ENCODE measurements around the gene MVB12A.

DNA sequence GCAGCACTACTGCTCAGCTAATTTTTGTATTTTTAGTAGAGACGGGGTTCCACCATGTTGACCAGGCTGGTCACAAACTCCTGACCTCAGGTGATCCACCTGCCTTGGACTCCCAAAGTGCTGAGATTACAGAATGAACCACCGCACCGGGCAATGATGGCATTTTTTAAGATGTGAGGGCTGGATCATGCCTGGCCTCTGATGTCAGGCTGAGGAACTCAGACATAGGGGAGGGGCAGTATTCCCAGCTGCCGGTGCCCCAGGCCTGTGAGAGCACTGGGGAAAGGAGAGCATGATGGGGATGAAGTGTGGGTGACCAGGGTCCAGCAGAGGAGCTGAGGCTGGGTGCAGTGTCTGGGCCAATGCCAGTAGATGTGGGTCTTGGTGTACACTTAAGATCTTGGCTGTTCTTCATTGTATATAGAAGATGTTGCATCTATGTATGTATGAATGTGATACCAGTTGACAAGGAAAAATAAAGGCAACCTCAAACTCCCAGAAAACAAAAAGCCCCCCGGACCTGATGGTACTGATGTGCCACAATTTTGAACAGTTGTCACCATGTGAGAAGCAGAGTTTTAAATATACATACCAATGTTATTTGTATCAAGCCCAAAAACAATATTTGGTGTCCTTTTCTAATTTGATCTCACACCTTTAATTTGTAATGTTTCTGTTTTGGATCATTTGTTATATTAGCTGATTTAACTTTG, 39.3 kb upstream of the MVB12A start:
- TF ChIP-seq, protein P1, sequence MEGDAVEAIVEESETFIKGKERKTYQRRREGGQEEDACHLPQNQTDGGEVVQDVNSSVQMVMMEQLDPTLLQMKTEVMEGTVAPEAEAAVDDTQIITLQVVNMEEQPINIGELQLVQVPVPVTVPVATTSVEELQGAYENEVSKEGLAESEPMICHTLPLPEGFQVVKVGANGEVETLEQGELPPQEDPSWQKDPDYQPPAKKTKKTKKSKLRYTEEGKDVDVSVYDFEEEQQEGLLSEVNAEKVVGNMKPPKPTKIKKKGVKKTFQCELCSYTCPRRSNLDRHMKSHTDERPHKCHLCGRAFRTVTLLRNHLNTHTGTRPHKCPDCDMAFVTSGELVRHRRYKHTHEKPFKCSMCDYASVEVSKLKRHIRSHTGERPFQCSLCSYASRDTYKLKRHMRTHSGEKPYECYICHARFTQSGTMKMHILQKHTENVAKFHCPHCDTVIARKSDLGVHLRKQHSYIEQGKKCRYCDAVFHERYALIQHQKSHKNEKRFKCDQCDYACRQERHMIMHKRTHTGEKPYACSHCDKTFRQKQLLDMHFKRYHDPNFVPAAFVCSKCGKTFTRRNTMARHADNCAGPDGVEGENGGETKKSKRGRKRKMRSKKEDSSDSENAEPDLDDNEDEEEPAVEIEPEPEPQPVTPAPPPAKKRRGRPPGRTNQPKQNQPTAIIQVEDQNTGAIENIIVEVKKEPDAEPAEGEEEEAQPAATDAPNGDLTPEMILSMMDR (IDR thresholded peaks at IDR 0.05) = no peak
- TF ChIP-seq EP300 (IDR thresholded peaks at IDR 0.05) (no peak), POLR2A (IDR thresholded peaks at IDR 0.05; ENCODE audit: low read depth) (no peak), POLR2AphosphoS5 (IDR thresholded peaks at IDR 0.05) (no peak)

All from esophagus muscularis mucosa (tissue), 4 donors.